Choroid plexus epithelial cell (primary cell): ENCODE measurements around the gene DCAF5.
A peak's percentile ranks its signal among the peaks of the same experiment; 100 is the strongest.

ENCODE experiments used
- DNase-seq: peaks from one replicate; pipeline ENCODE4 v3.0.0-alpha.2; 2010; ENCODE audit warnings: low read depth
- H3K4me3 ChIP-seq: 2 replicates; pipeline ENCODE4 v1.5.1; 2011; ENCODE audit warnings: low read depth, mild to moderate bottlenecking, control low read depth, low read length, moderate library complexity
- CTCF ChIP-seq: conservative IDR thresholded peaks from 2 replicates; pipeline ENCODE4 v1.5.1; 2011; ENCODE audit warnings: low read depth, mild to moderate bottlenecking, control low read depth, inconsistent platforms, low read length, moderate library complexity

DCAF5 gene

GRCh38 chr14:69049675-69050074 lies 103.2 kb downstream of the DCAF5 start:
- no peak overlapping the region for H3K4me3 ChIP-seq
- peak; percentile 95 for DNase-seq
- TF ChIP-seq CTCF, result no peak

DNA sequence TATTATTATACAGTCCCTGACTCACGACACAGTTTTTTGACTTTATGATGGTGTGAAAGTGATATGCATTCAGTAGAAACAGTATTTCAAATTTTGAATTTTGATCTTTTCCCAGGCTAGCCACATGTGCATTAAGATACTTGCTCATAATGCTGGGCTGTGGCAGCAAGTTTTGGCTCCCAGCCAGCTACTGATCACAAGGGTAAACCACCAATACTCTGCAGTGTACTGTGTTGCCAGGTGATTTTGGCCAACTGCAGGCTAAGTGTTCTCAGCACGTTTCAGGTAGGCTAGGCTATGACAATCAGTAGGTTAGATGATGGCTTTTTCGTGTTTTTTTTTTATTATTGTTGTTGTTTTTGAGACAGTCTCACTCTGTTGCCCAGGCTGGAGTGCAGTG lies 104.5 kb downstream of the DCAF5 start:
- DNase-seq, result peak; percentile 75
- no peak overlapping the region for H3K4me3 ChIP-seq
- TF ChIP-seq CTCF, result no peak

DNA sequence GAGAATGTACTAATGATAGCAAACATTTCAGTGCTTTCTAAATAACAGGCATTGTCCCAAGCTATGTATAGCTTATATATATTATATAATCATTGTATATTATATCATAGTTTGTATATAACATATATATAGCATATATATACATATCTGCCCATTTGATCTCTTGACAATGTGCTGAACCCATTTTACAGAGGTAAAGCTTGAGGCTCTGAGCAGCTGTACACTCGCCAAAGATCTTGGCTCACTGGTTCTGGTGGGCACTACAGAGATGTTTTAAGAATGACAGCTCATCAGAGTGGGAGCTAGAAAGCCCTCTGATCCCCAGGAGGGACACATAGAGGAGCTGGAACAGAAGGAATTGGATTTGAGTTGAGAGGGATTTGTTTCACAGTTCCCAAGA lies 105.7 kb downstream of the DCAF5 start:
- no peak for TF ChIP-seq CTCF
- H3K4me3 ChIP-seq, result no peak overlapping the region
- DNase-seq, result no peak

GRCh38 chr14:69046476-69046860 lies 106.5 kb downstream of the DCAF5 start:
- no peak for TF ChIP-seq CTCF
- DNase-seq, result peak; percentile 65
- H3K4me3 ChIP-seq, result no peak overlapping the region

- DNase-seq, result peak; percentile 95
- no peak for TF ChIP-seq CTCF
- H3K4me3 ChIP-seq, result no peak overlapping the region
Measured at GRCh38 chr14:69045857-69046475, 107.0 kb downstream of the DCAF5 start.

GRCh38 chr14:69044965-69045555 lies 107.9 kb downstream of the DCAF5 start:
- TF ChIP-seq CTCF, result no peak
- H3K4me3 ChIP-seq, result no peak overlapping the region
- peak; percentile 71 for DNase-seq

GRCh38 chr14:69044296-69044695 lies 108.6 kb downstream of the DCAF5 start:
- no peak overlapping the region for H3K4me3 ChIP-seq
- no peak for DNase-seq
- TF ChIP-seq CTCF, result no peak
